MM.1S (cell line): ENCODE data around the gene AHCYL2.

Experiments used
- DNase-seq: peaks from one replicate; pipeline ENCODE4 v3.0.0-alpha.2; 2015
- H2AFZ ChIP-seq: fragments of 300-600 bp; sonication (generic); 2 replicates; pipeline ENCODE4 v1.6.0; 2016; ENCODE audit warnings: antibody characterized with exemption, low read length
- H3F3A ChIP-seq: fragments of 300-600 bp; sonication (generic); 2 replicates; pipeline ENCODE4 v1.6.1; 2016; ENCODE audit warnings: mild to moderate bottlenecking, antibody characterized with exemption, low read length, moderate library complexity, mixed read lengths; ENCODE audit not compliant: insufficient read depth
- H3K27ac ChIP-seq: fragments of 300-600 bp; sonication (generic); 2 replicates; pipeline ENCODE4 v1.5.1; 2016; ENCODE audit warnings: mild to moderate bottlenecking, low read length
- H3K27me3 ChIP-seq: fragments of 300-600 bp; sonication (generic); replicated peaks from 2 replicates; pipeline ENCODE4 v1.6.0; 2016; ENCODE audit warnings: low read length; ENCODE audit not compliant: insufficient read depth
- H3K36me3 ChIP-seq: fragments of 300-600 bp; sonication (generic); replicated peaks from 2 replicates; pipeline ENCODE4 v1.6.1; 2016; ENCODE audit warnings: mild to moderate bottlenecking, low read length, mixed read lengths; ENCODE audit not compliant: insufficient read depth
- H3K4me1 ChIP-seq: fragments of 300-600 bp; sonication (generic); 2 replicates; pipeline ENCODE4 v1.6.1; 2016; ENCODE audit warnings: low read length, mixed read lengths
- H3K4me2 ChIP-seq: fragments of 300-600 bp; sonication (generic); 2 replicates; pipeline ENCODE4 v1.6.0; 2016; ENCODE audit warnings: low read depth, low read length
- H3K4me3 ChIP-seq: fragments of 300-600 bp; sonication (generic); 2 replicates; pipeline ENCODE4 v1.5.1; 2016; ENCODE audit warnings: low read length, mixed read lengths
- H3K79me2 ChIP-seq: fragments of 300-600 bp; sonication (generic); 2 replicates; pipeline ENCODE4 v1.6.1; 2016; ENCODE audit warnings: mixed run types, low read length, mixed read lengths
- H3K9ac ChIP-seq: fragments of 300-600 bp; sonication (generic); 2 replicates; pipeline ENCODE4 v1.6.1; 2016; ENCODE audit warnings: low read length, mixed read lengths
- H3K9me2 ChIP-seq: fragments of 300-600 bp; sonication (generic); replicated peaks from 2 replicates; pipeline ENCODE4 v1.6.1; 2016; ENCODE audit warnings: mild to moderate bottlenecking, low read length, mixed read lengths; ENCODE audit not compliant: insufficient read depth
- H3K9me3 ChIP-seq: fragments of 300-600 bp; sonication (generic); replicated peaks from 2 replicates; pipeline ENCODE4 v1.6.1; 2016; ENCODE audit warnings: mild to moderate bottlenecking, low read length, mixed read lengths; ENCODE audit not compliant: insufficient read depth
- H4K20me1 ChIP-seq: fragments of 300-600 bp; sonication (generic); 2 replicates; pipeline ENCODE4 v1.6.1; 2016; ENCODE audit warnings: mild to moderate bottlenecking, low read length, moderate library complexity, mixed read lengths; ENCODE audit not compliant: insufficient read depth
- CTCF ChIP-seq: fragments of 300-600 bp; sonication (generic); IDR thresholded peaks from 2 replicates; pipeline ENCODE4 v1.5.1; 2016; ENCODE audit warnings: antibody characterized with exemption, low read length, mixed read lengths
- EZH2 ChIP-seq: fragments of 300-600 bp; sonication (generic); optimal IDR thresholded peaks from 2 replicates; pipeline ENCODE3; 2017; ENCODE audit warnings: low read depth, mild to moderate bottlenecking, antibody characterized with exemption, low read length, mixed read lengths
- EZH2phosphoT487 ChIP-seq: fragments of 300-600 bp; sonication (generic); IDR thresholded peaks from 2 replicates; pipeline ENCODE4 v1.6.1; 2018; ENCODE audit warnings: antibody characterized with exemption, low read length

Gene AHCYL2

GRCh38 chr7:129231666-129232065 is 6.8 kb downstream of the AHCYL2 start:
- no peak for TF ChIP-seq CTCF
- no peak for TF ChIP-seq EZH2phosphoT487
- TF ChIP-seq EZH2 = no peak
- Histone ChIP-seq H3F3A (0 out of 2 replicates have a peak, but pooled peaks cover 1% of the 10 kb centered on the region), H3K4me2 (no peak overlapping the region), H3K79me2 (peaks cover 46% of the 10 kb centered on the region), H3K27ac (no peak overlapping the region), H3K9me3 (no peaks in the 10 kb centered on the region), H2AFZ (no peak overlapping the region), H3K4me3 (no peak overlapping the region), H4K20me1 (no peaks in the 10 kb centered on the region), H3K4me1 (peaks cover 4% of the 10 kb centered on the region), H3K9me2 (no peaks in the 10 kb centered on the region), H3K36me3 (no peaks in the 10 kb centered on the region), H3K9ac (no peak overlapping the region), H3K27me3 (no peaks in the 10 kb centered on the region)
- DNase-seq = no peak

- Histone ChIP-seq H3K9me2 (no peaks in the 10 kb centered on the region), H3K4me1 (peaks cover 21% of the 10 kb centered on the region), H3K27ac (peak overlapping the region; percentile 56; the same call in 1 of the 2 replicates), H3K4me2 (peak overlapping the region; percentile 46), H4K20me1 (no peaks in the 10 kb centered on the region), H3K9ac (peak overlapping the region; percentile 31; the same call in 1 of the 2 replicates), H3F3A (peaks cover 21% of the 10 kb centered on the region), H3K9me3 (no peaks in the 10 kb centered on the region), H3K79me2 (peaks cover 34% of the 10 kb centered on the region), H3K27me3 (no peaks in the 10 kb centered on the region), H2AFZ (peak overlapping the region; percentile 29), H3K36me3 (no peaks in the 10 kb centered on the region), H3K4me3 (peak overlapping the region; percentile 1)
- no peak for TF ChIP-seq CTCF
- no peak for TF ChIP-seq EZH2
- TF ChIP-seq EZH2phosphoT487 = no peak
- peak; percentile 88 for DNase-seq
These were observed 13.7 kb downstream of the AHCYL2 start for GRCh38 chr7:129238546-129238945.

DNA sequence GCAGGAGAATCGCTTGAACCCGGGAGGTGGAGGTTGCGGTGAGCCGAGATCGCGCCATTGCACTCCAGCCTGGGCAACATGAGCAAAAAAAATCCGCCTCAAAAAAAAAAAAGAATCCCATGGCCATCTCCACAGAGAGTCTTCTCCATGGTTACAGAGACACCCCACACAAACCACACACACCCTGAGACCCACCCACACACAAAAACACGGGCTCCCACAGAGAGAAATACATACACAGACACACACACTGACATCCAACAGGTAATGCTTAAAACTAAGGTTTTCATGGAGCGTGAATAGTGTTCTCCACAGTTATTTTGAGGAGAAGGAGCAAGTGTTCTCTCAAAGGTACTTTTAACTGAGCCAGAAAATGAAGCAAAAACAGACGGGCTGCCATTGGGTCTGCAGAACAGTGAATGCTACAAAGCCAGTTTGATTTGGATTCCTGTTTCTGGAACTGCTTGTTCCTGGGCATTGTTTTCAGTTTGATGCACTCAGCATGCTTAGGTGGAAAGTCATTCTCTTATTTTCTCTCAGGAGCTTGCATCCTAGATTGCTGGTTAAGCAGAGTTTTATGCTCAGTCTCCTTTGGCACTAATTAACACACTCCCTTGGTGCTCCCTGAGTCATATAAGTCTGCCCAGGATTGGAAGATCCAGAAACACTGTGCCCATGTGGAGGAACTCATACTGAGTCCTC is 15.4 kb downstream of the AHCYL2 start:
- Histone ChIP-seq H3K79me2 (peaks cover 28% of the 10 kb centered on the region), H2AFZ (no peak overlapping the region)
- DNase-seq = no peak

More for the DNA sequence above, 15.4 kb downstream of the AHCYL2 start:
- no peak overlapping the region for H3K4me3 ChIP-seq
- peaks cover 21% of the 10 kb centered on the region for H3F3A ChIP-seq
- H3K9me3 ChIP-seq = no peaks in the 10 kb centered on the region
- H3K27me3 ChIP-seq = no peaks in the 10 kb centered on the region
- H3K9ac ChIP-seq = no peak overlapping the region
- H3K27ac ChIP-seq = no peak overlapping the region
- H3K4me2 ChIP-seq = no peak overlapping the region
- no peaks in the 10 kb centered on the region for H3K9me2 ChIP-seq
- TF ChIP-seq CTCF = no peak
- H3K36me3 ChIP-seq = no peaks in the 10 kb centered on the region
- no peaks in the 10 kb centered on the region for H4K20me1 ChIP-seq
- peaks cover 21% of the 10 kb centered on the region for H3K4me1 ChIP-seq
